Measurements from ENCODE around the gene ZNF148.

Gene ZNF148

GRCh38 chr3:125267460-125267859 lies 107.7 kb downstream of the ZNF148 start:
- Histone ChIP-seq H3K4me3 (ENCODE audit: low read length) (no peak overlapping the region), H3K4ac (ENCODE audit: low read depth, low read length) (no peak overlapping the region), H3K4me2 (ENCODE audit: low read length) (no peak overlapping the region), H3K56ac (ENCODE audit: low read length) (no peak overlapping the region), H3K27me3 (ENCODE audit: insufficient read depth, low read length, poor library complexity) (no peaks in the 10 kb centered on the region), H3K18ac (ENCODE audit: low read length) (no peak overlapping the region), H4K5ac (ENCODE audit: low read length) (no peak overlapping the region), H2BK120ac (ENCODE audit: low read depth, low read length) (no peak overlapping the region), H3K79me2 (ENCODE audit: control insufficient read depth, insufficient read depth, low read length) (no peaks in the 10 kb centered on the region), H3K23ac (ENCODE audit: low read length) (no peak overlapping the region), H3K36me3 (ENCODE audit: control insufficient read depth, insufficient read depth, low read length) (no peaks in the 10 kb centered on the region), H3K9ac (ENCODE audit: low read length) (no peak overlapping the region), H2AK5ac (ENCODE audit: low read length) (no peak overlapping the region), H3K27ac (ENCODE audit: low read depth, low read length) (no peak overlapping the region), H3K4me1 (ENCODE audit: control insufficient read depth, low read depth, low read length) (no peaks in the 10 kb centered on the region), H3K79me1 (ENCODE audit: low read length) (no peaks in the 10 kb centered on the region), H2BK15ac (replicated peaks; ENCODE audit: low read depth) (no peak overlapping the region), H2BK5ac (ENCODE audit: low read length) (no peak overlapping the region), H4K8ac (ENCODE audit: low read depth, low read length) (no peak overlapping the region)
- DNase-seq = no peak
- no CpG with 5 or more reads among the region's 1 CpG for WGBS (ENCODE audit: extremely low coverage, insufficient coverage, low lambda C conversion rate)

GRCh38 chr3:125266971-125267370 lies 108.2 kb downstream of the ZNF148 start:
- H3K9ac ChIP-seq (ENCODE audit: low read length) = no peak overlapping the region
- H2BK5ac ChIP-seq (ENCODE audit: low read length) = no peak overlapping the region
- no peak overlapping the region for H3K56ac ChIP-seq (ENCODE audit: low read length)
- no peak overlapping the region for H2BK120ac ChIP-seq (ENCODE audit: low read depth, low read length)
- no peak overlapping the region for H3K4ac ChIP-seq (ENCODE audit: low read depth, low read length)
- 100% methylated on average over 1 of the region's 3 CpGs for WGBS (ENCODE audit: extremely low coverage, insufficient coverage, low lambda C conversion rate)
- no peaks in the 10 kb centered on the region for H3K27me3 ChIP-seq (ENCODE audit: insufficient read depth, low read length, poor library complexity)
- H3K79me2 ChIP-seq (ENCODE audit: control insufficient read depth, insufficient read depth, low read length) = no peaks in the 10 kb centered on the region
- no peak for DNase-seq
- no peak overlapping the region for H3K4me3 ChIP-seq (ENCODE audit: low read length)
- no peak overlapping the region for H4K5ac ChIP-seq (ENCODE audit: low read length)
- no peak overlapping the region for H4K8ac ChIP-seq (ENCODE audit: low read depth, low read length)
- no peak overlapping the region for H2AK5ac ChIP-seq (ENCODE audit: low read length)
- no peaks in the 10 kb centered on the region for H3K4me1 ChIP-seq (ENCODE audit: control insufficient read depth, low read depth, low read length)
- no peak overlapping the region for H3K4me2 ChIP-seq (ENCODE audit: low read length)
- H3K79me1 ChIP-seq (ENCODE audit: low read length) = no peaks in the 10 kb centered on the region
- no peak overlapping the region for H2BK15ac ChIP-seq (replicated peaks; ENCODE audit: low read depth)
- H3K18ac ChIP-seq (ENCODE audit: low read length) = no peak overlapping the region
- no peak overlapping the region for H3K23ac ChIP-seq (ENCODE audit: low read length)
- H3K36me3 ChIP-seq (ENCODE audit: control insufficient read depth, insufficient read depth, low read length) = no peaks in the 10 kb centered on the region
- no peak overlapping the region for H3K27ac ChIP-seq (ENCODE audit: low read depth, low read length)

- Histone ChIP-seq H2BK120ac (ENCODE audit: low read depth, low read length) (no peak overlapping the region), H3K4me2 (ENCODE audit: low read length) (no peak overlapping the region), H3K79me2 (ENCODE audit: control insufficient read depth, insufficient read depth, low read length) (no peaks in the 10 kb centered on the region), H2BK5ac (ENCODE audit: low read length) (no peak overlapping the region), H3K36me3 (ENCODE audit: control insufficient read depth, insufficient read depth, low read length) (no peaks in the 10 kb centered on the region), H2AK5ac (ENCODE audit: low read length) (no peak overlapping the region), H3K56ac (ENCODE audit: low read length) (no peak overlapping the region), H4K5ac (ENCODE audit: low read length) (no peak overlapping the region), H3K9ac (ENCODE audit: low read length) (no peak overlapping the region), H3K27me3 (ENCODE audit: insufficient read depth, low read length, poor library complexity) (no peaks in the 10 kb centered on the region), H3K4me1 (ENCODE audit: control insufficient read depth, low read depth, low read length) (no peaks in the 10 kb centered on the region), H2BK15ac (replicated peaks; ENCODE audit: low read depth) (no peak overlapping the region), H3K23ac (ENCODE audit: low read length) (no peak overlapping the region), H3K27ac (ENCODE audit: low read depth, low read length) (no peak overlapping the region), H3K4me3 (ENCODE audit: low read length) (no peak overlapping the region), H4K8ac (ENCODE audit: low read depth, low read length) (no peak overlapping the region), H3K4ac (ENCODE audit: low read depth, low read length) (no peak overlapping the region), H3K79me1 (ENCODE audit: low read length) (no peaks in the 10 kb centered on the region), H3K18ac (ENCODE audit: low read length) (no peak overlapping the region)
- WGBS (ENCODE audit: extremely low coverage, insufficient coverage, low lambda C conversion rate) = no CpG with 5 or more reads among the region's 1 CpG
- no peak for DNase-seq
These were observed 113.0 kb downstream of the ZNF148 start for GRCh38 chr3:125262161-125262560.

- no peak overlapping the region for H4K5ac ChIP-seq (ENCODE audit: low read length)
- no peak overlapping the region for H3K56ac ChIP-seq (ENCODE audit: low read length)
- no peaks in the 10 kb centered on the region for H3K36me3 ChIP-seq (ENCODE audit: control insufficient read depth, insufficient read depth, low read length)
- H2AK5ac ChIP-seq (ENCODE audit: low read length) = no peak overlapping the region
- no peak for DNase-seq
- no peaks in the 10 kb centered on the region for H3K4me1 ChIP-seq (ENCODE audit: control insufficient read depth, low read depth, low read length)
- H2BK5ac ChIP-seq (ENCODE audit: low read length) = no peak overlapping the region
- no peaks in the 10 kb centered on the region for H3K79me2 ChIP-seq (ENCODE audit: control insufficient read depth, insufficient read depth, low read length)
- H3K18ac ChIP-seq (ENCODE audit: low read length) = no peak overlapping the region
- no peaks in the 10 kb centered on the region for H3K79me1 ChIP-seq (ENCODE audit: low read length)
- H3K4ac ChIP-seq (ENCODE audit: low read depth, low read length) = no peak overlapping the region
- no peak overlapping the region for H3K9ac ChIP-seq (ENCODE audit: low read length)
- no peak overlapping the region for H3K23ac ChIP-seq (ENCODE audit: low read length)
- no peak overlapping the region for H3K4me2 ChIP-seq (ENCODE audit: low read length)
- no peak overlapping the region for H3K27ac ChIP-seq (ENCODE audit: low read depth, low read length)
- H2BK15ac ChIP-seq (replicated peaks; ENCODE audit: low read depth) = no peak overlapping the region
- no peak overlapping the region for H2BK120ac ChIP-seq (ENCODE audit: low read depth, low read length)
- WGBS (ENCODE audit: extremely low coverage, insufficient coverage, low lambda C conversion rate) = no CpG with 5 or more reads among the region's 1 CpG
- no peak overlapping the region for H4K8ac ChIP-seq (ENCODE audit: low read depth, low read length)
- H3K4me3 ChIP-seq (ENCODE audit: low read length) = no peak overlapping the region
- H3K27me3 ChIP-seq (ENCODE audit: insufficient read depth, low read length, poor library complexity) = no peaks in the 10 kb centered on the region
These were observed 114.1 kb downstream of the ZNF148 start for GRCh38 chr3:125261031-125261430.

GRCh38 chr3:125260158-125260557 lies 115.0 kb downstream of the ZNF148 start:
- no peak overlapping the region for H3K18ac ChIP-seq (ENCODE audit: low read length)
- H3K4ac ChIP-seq (ENCODE audit: low read depth, low read length) = no peak overlapping the region
- H3K9ac ChIP-seq (ENCODE audit: low read length) = no peak overlapping the region
- no peak overlapping the region for H3K27ac ChIP-seq (ENCODE audit: low read depth, low read length)
- H3K36me3 ChIP-seq (ENCODE audit: control insufficient read depth, insufficient read depth, low read length) = no peaks in the 10 kb centered on the region
- no peak overlapping the region for H2AK5ac ChIP-seq (ENCODE audit: low read length)
- WGBS (ENCODE audit: extremely low coverage, insufficient coverage, low lambda C conversion rate) = no CpG with 5 or more reads among the region's 2 CpGs
- no peak overlapping the region for H3K23ac ChIP-seq (ENCODE audit: low read length)
- no peak overlapping the region for H2BK120ac ChIP-seq (ENCODE audit: low read depth, low read length)
- H3K56ac ChIP-seq (ENCODE audit: low read length) = no peak overlapping the region
- H3K79me1 ChIP-seq (ENCODE audit: low read length) = no peaks in the 10 kb centered on the region
- H3K27me3 ChIP-seq (ENCODE audit: insufficient read depth, low read length, poor library complexity) = no peaks in the 10 kb centered on the region
- H4K5ac ChIP-seq (ENCODE audit: low read length) = no peak overlapping the region
- H3K4me1 ChIP-seq (ENCODE audit: control insufficient read depth, low read depth, low read length) = no peaks in the 10 kb centered on the region
- H2BK5ac ChIP-seq (ENCODE audit: low read length) = no peak overlapping the region
- H3K79me2 ChIP-seq (ENCODE audit: control insufficient read depth, insufficient read depth, low read length) = no peaks in the 10 kb centered on the region
- no peak for DNase-seq
- no peak overlapping the region for H4K8ac ChIP-seq (ENCODE audit: low read depth, low read length)
- H3K4me2 ChIP-seq (ENCODE audit: low read length) = no peak overlapping the region
- no peak overlapping the region for H2BK15ac ChIP-seq (replicated peaks; ENCODE audit: low read depth)
- no peak overlapping the region for H3K4me3 ChIP-seq (ENCODE audit: low read length)

- H3K23ac ChIP-seq (ENCODE audit: low read length) = no peak overlapping the region
- H4K8ac ChIP-seq (ENCODE audit: low read depth, low read length) = no peak overlapping the region
- no peak overlapping the region for H3K4me3 ChIP-seq (ENCODE audit: low read length)
- H3K9ac ChIP-seq (ENCODE audit: low read length) = no peak overlapping the region
- no peaks in the 10 kb centered on the region for H3K27me3 ChIP-seq (ENCODE audit: insufficient read depth, low read length, poor library complexity)
- WGBS (ENCODE audit: extremely low coverage, insufficient coverage, low lambda C conversion rate) = 100% methylated on average over 1 of the region's 4 CpGs
- no peak overlapping the region for H3K4me2 ChIP-seq (ENCODE audit: low read length)
- no peak overlapping the region for H3K27ac ChIP-seq (ENCODE audit: low read depth, low read length)
- DNase-seq = no peak
- no peaks in the 10 kb centered on the region for H3K79me1 ChIP-seq (ENCODE audit: low read length)
- no peaks in the 10 kb centered on the region for H3K79me2 ChIP-seq (ENCODE audit: control insufficient read depth, insufficient read depth, low read length)
- no peak overlapping the region for H3K4ac ChIP-seq (ENCODE audit: low read depth, low read length)
- H3K36me3 ChIP-seq (ENCODE audit: control insufficient read depth, insufficient read depth, low read length) = no peaks in the 10 kb centered on the region
- H3K4me1 ChIP-seq (ENCODE audit: control insufficient read depth, low read depth, low read length) = no peaks in the 10 kb centered on the region
- no peak overlapping the region for H3K18ac ChIP-seq (ENCODE audit: low read length)
- no peak overlapping the region for H2AK5ac ChIP-seq (ENCODE audit: low read length)
- H2BK15ac ChIP-seq (replicated peaks; ENCODE audit: low read depth) = no peak overlapping the region
- no peak overlapping the region for H4K5ac ChIP-seq (ENCODE audit: low read length)
- H2BK120ac ChIP-seq (ENCODE audit: low read depth, low read length) = no peak overlapping the region
- no peak overlapping the region for H3K56ac ChIP-seq (ENCODE audit: low read length)
- no peak overlapping the region for H2BK5ac ChIP-seq (ENCODE audit: low read length)
These were observed 117.6 kb downstream of the ZNF148 start for GRCh38 chr3:125257536-125257935.

All from mesendoderm (in vitro differentiated cells).